ENCODE measurements around the gene LIPG.
A peak's percentile ranks its signal among the peaks of the same experiment; 100 is the strongest.
"Not testable (repeated sequence)": the region's sequence is repeated elsewhere in the genome, so short reads cannot be mapped to it uniquely, and the experiment has no call there.

The LIPG gene

DNA sequence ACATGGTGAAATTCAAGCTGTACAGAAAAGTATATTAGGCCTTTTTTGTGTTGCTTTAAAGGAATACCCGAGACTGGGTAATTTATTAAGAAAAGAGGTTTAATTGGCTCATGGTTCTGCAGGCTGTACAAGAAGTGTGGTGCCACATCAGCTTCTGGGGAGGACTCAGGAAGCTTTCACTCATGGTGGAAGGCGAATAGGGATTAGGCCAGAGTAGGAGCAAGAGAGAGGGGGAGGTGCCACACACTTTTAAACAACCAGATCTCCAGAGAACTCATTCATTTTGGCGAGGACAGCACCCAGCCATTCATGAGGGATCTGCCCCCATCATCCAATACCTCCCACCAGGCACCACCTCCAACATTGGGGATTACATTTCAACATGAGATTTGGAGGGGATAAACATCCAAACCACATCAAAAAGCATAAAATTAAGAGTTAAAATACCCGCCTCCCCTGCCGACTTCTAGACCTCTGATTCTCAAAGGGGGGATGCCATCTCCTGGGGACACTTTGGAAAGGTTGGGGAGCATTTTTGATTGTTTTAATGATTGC lies 15.1 kb upstream of the LIPG start:
- Histone ChIP-seq H2AFZ (ENCODE audit: low read length, unreplicated experiment) (no peak overlapping the region), H3K4me1 (ENCODE audit: control insufficient read depth, insufficient read depth, low read length, unreplicated experiment) (peaks cover 16% of the 10 kb centered on the region), H3K27ac (ENCODE audit: low read depth, low read length) (no peak overlapping the region), H3K79me2 (ENCODE audit: control insufficient read depth, insufficient read depth, low read length, unreplicated experiment) (no peaks in the 10 kb centered on the region), H3K27me3 (ENCODE audit: insufficient read depth, low read length) (no peaks in the 10 kb centered on the region), H3K4me3 (ENCODE audit: low read depth, low read length) (no peak overlapping the region), H3K36me3 (ENCODE audit: insufficient read depth, low read length) (no peaks in the 10 kb centered on the region)

DNA sequence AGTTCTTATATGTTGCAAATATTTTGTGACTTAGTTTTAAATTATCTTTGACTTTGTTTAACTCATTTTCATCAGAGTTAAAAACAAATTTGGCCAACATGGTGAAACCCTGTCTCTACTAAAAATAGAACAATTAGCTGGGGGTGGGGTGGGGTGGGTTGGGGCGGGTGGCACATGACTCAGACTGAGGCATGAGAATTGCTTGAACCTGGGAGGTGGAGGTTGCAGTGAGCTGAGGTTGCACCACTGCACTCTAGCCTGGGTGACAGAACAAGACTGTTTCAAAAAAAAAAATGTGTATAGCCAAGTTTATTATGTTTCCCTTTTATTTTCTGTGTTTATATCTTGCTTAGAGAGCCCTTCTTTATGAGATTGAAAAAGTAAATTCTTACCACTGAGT lies 14.2 kb upstream of the LIPG start:
- peaks cover 16% of the 10 kb centered on the region for H3K4me1 ChIP-seq (ENCODE audit: control insufficient read depth, insufficient read depth, low read length, unreplicated experiment)
- H3K27me3 ChIP-seq (ENCODE audit: insufficient read depth, low read length): no peaks in the 10 kb centered on the region; the same call in 1 of the 2 replicates
- no peaks in the 10 kb centered on the region for H3K79me2 ChIP-seq (ENCODE audit: control insufficient read depth, insufficient read depth, low read length, unreplicated experiment)
- no peak overlapping the region for H2AFZ ChIP-seq (ENCODE audit: low read length, unreplicated experiment)
- peak overlapping the region; percentile 64 for H3K27ac ChIP-seq (ENCODE audit: low read depth, low read length)
- no peaks in the 10 kb centered on the region for H3K36me3 ChIP-seq (ENCODE audit: insufficient read depth, low read length)
- H3K4me3 ChIP-seq (ENCODE audit: low read depth, low read length): no peak overlapping the region

DNA sequence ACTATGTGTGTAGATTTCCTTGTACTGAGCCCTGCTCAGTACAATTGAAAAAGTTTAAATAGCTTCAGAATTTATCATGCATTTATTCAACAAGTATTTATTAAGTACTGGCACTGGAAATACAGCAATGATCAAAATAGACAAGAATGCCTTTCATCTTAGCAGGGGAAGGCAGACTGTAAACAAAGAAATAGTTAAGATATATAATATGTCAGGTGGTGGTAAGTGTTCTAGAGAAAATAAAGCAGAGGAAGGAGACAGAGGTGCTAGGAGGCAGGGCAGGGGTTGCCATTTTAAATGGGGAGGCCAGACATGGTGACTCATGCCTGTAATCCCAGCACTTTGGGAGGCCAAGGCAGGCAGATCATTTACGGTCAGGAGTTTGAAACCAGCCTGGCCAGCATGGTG lies 13.6 kb upstream of the LIPG start:
- peak overlapping the region; percentile 36 for H2AFZ ChIP-seq (ENCODE audit: low read length, unreplicated experiment)
- H3K79me2 ChIP-seq (ENCODE audit: control insufficient read depth, insufficient read depth, low read length, unreplicated experiment): no peaks in the 10 kb centered on the region
- no peak overlapping the region for H3K4me3 ChIP-seq (ENCODE audit: low read depth, low read length)
- H3K27me3 ChIP-seq (ENCODE audit: insufficient read depth, low read length): no peaks in the 10 kb centered on the region; the same call in 1 of the 2 replicates
- peak overlapping the region; percentile 64 for H3K27ac ChIP-seq (ENCODE audit: low read depth, low read length)
- H3K4me1 ChIP-seq (ENCODE audit: control insufficient read depth, insufficient read depth, low read length, unreplicated experiment): peaks cover 16% of the 10 kb centered on the region
- no peaks in the 10 kb centered on the region for H3K36me3 ChIP-seq (ENCODE audit: insufficient read depth, low read length)

DNA sequence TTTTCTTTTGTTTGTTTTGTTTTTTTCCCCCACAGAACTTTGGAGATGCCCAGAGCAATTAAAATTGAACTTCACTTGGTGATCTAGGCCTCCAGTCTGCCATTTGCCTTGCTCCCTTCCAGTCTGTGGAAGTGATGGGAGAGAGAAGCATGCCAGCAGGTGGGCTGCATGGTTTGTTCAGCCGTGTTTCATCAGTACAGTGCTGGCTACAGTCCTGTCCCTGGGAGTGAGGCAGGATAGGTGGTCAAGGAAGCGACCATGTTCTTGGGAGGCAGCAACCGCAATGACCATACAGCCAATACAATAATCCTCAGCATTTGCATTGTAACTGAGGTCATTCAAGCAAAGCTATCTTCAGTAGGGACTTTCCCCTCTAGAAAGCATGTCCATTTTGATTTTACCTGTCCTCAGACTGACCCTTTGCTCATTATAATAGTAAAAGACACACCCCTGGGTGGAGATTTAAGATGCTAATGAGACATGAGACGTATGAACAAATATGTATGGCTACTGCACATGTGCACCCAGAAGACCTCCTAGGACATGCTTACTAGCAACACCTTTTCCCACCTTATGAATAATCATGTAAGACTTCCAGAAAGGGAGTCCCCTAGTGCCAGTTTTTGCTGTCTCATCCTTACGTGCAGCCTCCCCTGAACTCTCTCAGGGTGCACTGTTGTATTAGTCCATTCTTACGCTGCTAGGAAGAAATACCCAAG lies 11.1 kb upstream of the LIPG start:
- H2AFZ ChIP-seq (ENCODE audit: low read length, unreplicated experiment): no peak overlapping the region
- H3K36me3 ChIP-seq (ENCODE audit: insufficient read depth, low read length): no peaks in the 10 kb centered on the region
- H3K27me3 ChIP-seq (ENCODE audit: insufficient read depth, low read length): no peaks in the 10 kb centered on the region; the same call in 1 of the 2 replicates
- H3K79me2 ChIP-seq (ENCODE audit: control insufficient read depth, insufficient read depth, low read length, unreplicated experiment): no peaks in the 10 kb centered on the region
- no peak overlapping the region for H3K27ac ChIP-seq (ENCODE audit: low read depth, low read length)
- H3K4me1 ChIP-seq (ENCODE audit: control insufficient read depth, insufficient read depth, low read length, unreplicated experiment): peaks cover 16% of the 10 kb centered on the region
- no peak overlapping the region for H3K4me3 ChIP-seq (ENCODE audit: low read depth, low read length)

DNA sequence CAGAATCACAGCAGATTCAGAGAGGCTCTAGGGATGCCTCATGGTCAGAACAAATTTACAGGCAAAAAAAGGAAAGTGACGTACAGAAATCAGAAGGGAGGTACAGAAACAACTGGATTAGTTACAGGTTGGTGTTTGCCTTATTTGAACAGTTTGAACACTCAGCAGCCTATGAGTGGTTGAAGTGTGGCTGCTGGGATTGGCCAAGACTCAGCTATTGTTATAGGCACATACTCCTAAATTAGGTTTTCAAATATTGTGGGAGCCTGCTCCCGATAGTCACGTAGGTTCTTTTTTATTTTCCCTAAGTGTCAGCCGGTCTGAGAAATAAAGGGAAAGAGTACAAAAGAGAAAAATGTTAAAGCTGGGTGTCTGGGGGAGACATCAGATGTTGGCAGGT lies 8.9 kb upstream of the LIPG start:
- Histone ChIP-seq H3K79me2 (ENCODE audit: control insufficient read depth, insufficient read depth, low read length, unreplicated experiment) (no peaks in the 10 kb centered on the region), H3K27me3 (ENCODE audit: insufficient read depth, low read length) (no peaks in the 10 kb centered on the region; the same call in 1 of the 2 replicates), H3K4me3 (ENCODE audit: low read depth, low read length) (no peak overlapping the region), H3K36me3 (ENCODE audit: insufficient read depth, low read length) (no peaks in the 10 kb centered on the region), H3K27ac (ENCODE audit: low read depth, low read length) (no peak overlapping the region), H2AFZ (ENCODE audit: low read length, unreplicated experiment) (no peak overlapping the region), H3K4me1 (ENCODE audit: control insufficient read depth, insufficient read depth, low read length, unreplicated experiment) (peaks cover 10% of the 10 kb centered on the region)

DNA sequence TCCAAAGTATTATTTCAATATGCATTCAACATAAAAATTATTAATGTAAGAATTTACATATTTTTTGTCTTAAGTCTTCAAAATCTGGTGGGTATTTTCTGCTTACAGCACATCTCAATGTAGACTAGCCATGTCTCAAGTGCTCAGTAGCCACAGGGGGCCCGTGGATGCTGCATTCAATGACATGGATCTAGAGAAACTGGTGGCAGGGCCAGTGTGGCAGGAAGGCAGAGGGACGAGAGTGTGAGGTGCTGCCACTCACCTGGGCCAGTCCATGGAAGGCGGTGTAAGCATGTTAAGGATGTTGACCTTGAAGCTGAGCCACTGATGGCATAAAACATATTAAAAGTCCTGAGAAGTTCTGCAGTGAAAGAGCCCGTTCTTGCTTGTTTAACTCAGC lies 6.2 kb upstream of the LIPG start:
- Histone ChIP-seq H3K27ac (ENCODE audit: low read depth, low read length) (no peak overlapping the region), H3K27me3 (ENCODE audit: insufficient read depth, low read length) (peaks cover 7% of the 10 kb centered on the region), H3K79me2 (ENCODE audit: control insufficient read depth, insufficient read depth, low read length, unreplicated experiment) (no peaks in the 10 kb centered on the region), H2AFZ (ENCODE audit: low read length, unreplicated experiment) (no peak overlapping the region), H3K4me3 (ENCODE audit: low read depth, low read length) (no peak overlapping the region), H3K36me3 (ENCODE audit: insufficient read depth, low read length) (no peaks in the 10 kb centered on the region), H3K4me1 (ENCODE audit: control insufficient read depth, insufficient read depth, low read length, unreplicated experiment) (no peaks in the 10 kb centered on the region)

DNA sequence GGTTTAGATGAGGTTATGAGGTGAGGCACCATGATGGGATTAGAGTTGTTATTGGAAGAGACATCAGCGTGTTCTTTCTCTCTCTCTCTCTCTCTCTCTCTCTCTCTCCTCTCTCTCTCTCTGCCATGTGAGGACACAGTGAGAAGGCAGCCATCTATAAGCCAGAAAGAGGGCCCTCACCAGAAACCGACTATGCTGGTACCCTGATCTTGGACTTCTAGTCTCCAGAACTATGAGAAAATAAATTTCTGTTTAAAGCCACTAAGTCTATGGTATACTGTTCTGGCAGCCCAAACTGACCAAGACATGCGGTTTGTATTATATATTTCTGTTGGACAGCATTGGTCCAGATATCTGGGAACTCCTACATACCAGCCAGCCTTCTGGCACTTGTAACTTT lies 3.5 kb upstream of the LIPG start:
- no peak overlapping the region for H3K4me3 ChIP-seq (ENCODE audit: low read depth, low read length)
- no peak overlapping the region for H2AFZ ChIP-seq (ENCODE audit: low read length, unreplicated experiment)
- no peaks in the 10 kb centered on the region for H3K79me2 ChIP-seq (ENCODE audit: control insufficient read depth, insufficient read depth, low read length, unreplicated experiment)
- no peaks in the 10 kb centered on the region for H3K36me3 ChIP-seq (ENCODE audit: insufficient read depth, low read length)
- H3K27ac ChIP-seq (ENCODE audit: low read depth, low read length): no peak overlapping the region
- H3K27me3 ChIP-seq (ENCODE audit: insufficient read depth, low read length): peaks cover 15% of the 10 kb centered on the region
- peaks cover 11% of the 10 kb centered on the region for H3K4me1 ChIP-seq (ENCODE audit: control insufficient read depth, insufficient read depth, low read length, unreplicated experiment)

DNA sequence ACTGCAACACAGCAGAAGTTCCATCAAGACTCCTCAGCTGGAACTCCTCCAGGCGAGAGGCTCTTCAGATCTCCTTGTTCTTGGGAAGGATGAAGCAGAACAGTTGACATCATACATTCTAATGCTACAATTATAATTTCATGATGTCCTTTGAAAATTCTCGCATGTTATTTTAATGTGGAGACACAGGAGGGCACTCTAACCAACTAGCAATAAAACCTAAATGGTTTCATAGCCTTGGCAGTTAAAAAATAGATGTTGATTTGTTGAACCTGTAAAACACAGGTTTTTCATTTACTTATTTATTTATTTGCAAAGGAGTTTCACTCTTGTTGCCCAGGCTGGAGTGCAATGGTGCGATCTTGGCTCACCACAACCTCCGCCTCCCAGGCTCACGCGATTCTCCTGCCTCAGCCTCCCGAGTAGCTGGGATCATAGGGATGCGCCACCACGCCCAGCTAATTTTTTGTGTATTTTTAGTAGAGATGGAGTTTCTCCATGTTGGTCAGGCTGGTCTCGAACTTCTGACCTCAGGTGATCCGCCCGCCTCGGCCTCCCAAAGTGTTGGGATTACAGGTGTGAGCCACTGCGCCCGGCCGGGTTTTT lies 2.4 kb upstream of the LIPG start:
- not testable (repeated sequence) for H3K27ac ChIP-seq (ENCODE audit: low read depth, low read length); H3K36me3 ChIP-seq (ENCODE audit: insufficient read depth, low read length); H3K79me2 ChIP-seq (ENCODE audit: control insufficient read depth, insufficient read depth, low read length, unreplicated experiment); H3K4me3 ChIP-seq (ENCODE audit: low read depth, low read length); H2AFZ ChIP-seq (ENCODE audit: low read length, unreplicated experiment)
- Histone ChIP-seq H3K27me3 (ENCODE audit: insufficient read depth, low read length) (peaks cover 15% of the 10 kb centered on the region), H3K4me1 (ENCODE audit: control insufficient read depth, insufficient read depth, low read length, unreplicated experiment) (peaks cover 17% of the 10 kb centered on the region)

DNA sequence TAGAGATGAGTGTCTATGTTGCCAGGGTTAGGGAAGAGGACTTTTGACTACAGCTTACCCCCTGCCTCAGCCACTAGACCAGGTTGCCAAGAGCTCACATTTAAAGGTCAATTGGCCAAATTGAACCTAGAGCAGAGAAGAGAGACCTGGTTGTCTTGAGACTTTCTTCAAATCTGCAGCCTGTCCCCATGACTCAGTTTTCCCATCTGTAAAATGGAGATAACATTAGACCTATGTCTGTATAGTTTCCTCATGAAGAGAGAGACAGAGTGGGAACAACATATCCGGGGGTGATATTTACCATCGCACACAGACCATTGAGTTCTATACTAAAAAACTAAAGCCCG lies 1.6 kb upstream of the LIPG start:
- Histone ChIP-seq H3K4me1 (ENCODE audit: control insufficient read depth, insufficient read depth, low read length, unreplicated experiment) (peaks cover 17% of the 10 kb centered on the region), H3K27ac (ENCODE audit: low read depth, low read length) (no peak overlapping the region), H3K36me3 (ENCODE audit: insufficient read depth, low read length) (no peaks in the 10 kb centered on the region), H3K4me3 (ENCODE audit: low read depth, low read length) (peak overlapping the region; percentile 72; the same call in 1 of the 2 replicates), H2AFZ (ENCODE audit: low read length, unreplicated experiment) (no peak overlapping the region), H3K27me3 (ENCODE audit: insufficient read depth, low read length) (peaks cover 15% of the 10 kb centered on the region), H3K79me2 (ENCODE audit: control insufficient read depth, insufficient read depth, low read length, unreplicated experiment) (no peaks in the 10 kb centered on the region)

DNA sequence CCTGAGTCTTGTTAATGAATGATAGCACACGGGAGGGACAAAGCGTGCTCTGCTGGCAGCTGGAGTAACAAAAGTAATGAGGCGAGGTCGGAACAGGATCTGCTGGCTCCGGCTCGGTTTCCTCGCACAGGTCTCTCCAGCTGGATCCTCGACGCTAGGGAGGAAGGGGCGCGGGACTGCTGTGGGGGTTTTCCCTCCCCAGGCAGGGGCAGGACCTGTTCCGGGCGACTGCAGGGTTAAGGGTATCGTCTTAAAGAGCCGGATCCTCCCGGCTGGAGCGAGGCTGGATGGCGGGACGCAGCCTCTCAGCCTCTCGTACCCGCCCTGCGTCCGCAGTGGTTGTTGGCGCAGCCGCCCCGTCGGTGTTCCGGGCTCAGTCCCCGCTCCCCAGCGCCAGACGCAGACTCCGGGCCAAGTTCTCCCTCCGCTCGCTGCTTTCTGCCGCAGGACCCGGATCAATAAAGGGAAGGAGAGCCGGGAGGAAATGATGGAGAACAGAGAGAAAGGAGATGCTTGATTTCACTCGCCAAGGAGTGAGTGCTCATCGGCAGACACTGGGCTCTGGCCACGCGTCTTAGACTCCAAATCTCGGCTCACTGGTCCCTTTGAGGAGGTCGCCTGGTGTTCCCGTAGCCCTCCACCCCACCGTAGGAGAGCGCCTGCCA lies 1.1 kb upstream of the LIPG start:
- no peaks in the 10 kb centered on the region for H3K79me2 ChIP-seq (ENCODE audit: control insufficient read depth, insufficient read depth, low read length, unreplicated experiment)
- H3K4me1 ChIP-seq (ENCODE audit: control insufficient read depth, insufficient read depth, low read length, unreplicated experiment): peaks cover 17% of the 10 kb centered on the region
- peaks cover 15% of the 10 kb centered on the region for H3K27me3 ChIP-seq (ENCODE audit: insufficient read depth, low read length)
- no peak overlapping the region for H3K27ac ChIP-seq (ENCODE audit: low read depth, low read length)
- H3K4me3 ChIP-seq (ENCODE audit: low read depth, low read length): peak overlapping the region; percentile 72
- no peaks in the 10 kb centered on the region for H3K36me3 ChIP-seq (ENCODE audit: insufficient read depth, low read length)
- peak overlapping the region; percentile 51 for H2AFZ ChIP-seq (ENCODE audit: low read length, unreplicated experiment)

Data from ACC112 (cell line).